H9 (cell line): ENCODE measurements around the gene SH2B2. TPM values are rescaled to one million over a fixed set of nuclear protein-coding genes. Genes with fewer than 3 reads are reported as not detected.

ENCODE experiments used
- DNase-seq: peaks from one replicate; pipeline ENCODE4 v3.0.0-alpha.2; 2017
- H2AFZ ChIP-seq: one replicate; pipeline ENCODE4 v1.6.1; 2013; ENCODE audit warnings: mild to moderate bottlenecking, low read length, control low read depth, moderate library complexity
- H2AK5ac ChIP-seq: 2 replicates; pipeline ENCODE4 v1.6.1; 2013; ENCODE audit warnings: low read length, control low read depth, mixed read lengths; ENCODE audit not compliant: insufficient read length
- H2BK120ac ChIP-seq: one replicate; pipeline ENCODE4 v1.6.1; 2013; ENCODE audit warnings: low read depth, mild to moderate bottlenecking, low read length, control low read depth, inconsistent platforms; ENCODE audit not compliant: poor library complexity, severe bottlenecking
- H2BK12ac ChIP-seq: 2 replicates; pipeline ENCODE4 v1.6.1; 2013; ENCODE audit warnings: low read length, control low read depth, mixed read lengths, low read depth; ENCODE audit not compliant: insufficient read length
- H2BK15ac ChIP-seq: 2 replicates; pipeline ENCODE4 v1.6.1; 2013; ENCODE audit warnings: low read depth, low read length, control low read depth
- H2BK20ac ChIP-seq: one replicate; pipeline ENCODE4 v1.6.1; 2013; ENCODE audit warnings: low read depth, mild to moderate bottlenecking, low read length, control low read depth, inconsistent platforms; ENCODE audit not compliant: poor library complexity, severe bottlenecking
- H2BK5ac ChIP-seq: 2 replicates; pipeline ENCODE4 v1.6.1; 2013; ENCODE audit warnings: low read length, control low read depth, mixed read lengths; ENCODE audit not compliant: insufficient read length
- H3K14ac ChIP-seq: 2 replicates; pipeline ENCODE4 v1.6.1; 2013; ENCODE audit warnings: low read length, control low read depth; ENCODE audit not compliant: insufficient read depth
- H3K18ac ChIP-seq: 2 replicates; pipeline ENCODE4 v1.6.1; 2013; ENCODE audit warnings: low read depth, mild to moderate bottlenecking, mixed read lengths, low read length, control low read depth; ENCODE audit not compliant: insufficient read length
- H3K23ac ChIP-seq: 2 replicates; pipeline ENCODE4 v1.6.1; 2013; ENCODE audit warnings: low read length, control low read depth, mixed read lengths, low read depth; ENCODE audit not compliant: insufficient read length
- H3K23me2 ChIP-seq: 2 replicates; pipeline ENCODE4 v1.6.1; 2013; ENCODE audit warnings: low read depth, mild to moderate bottlenecking, mixed read lengths, low read length, control low read depth; ENCODE audit not compliant: insufficient read length, poor library complexity, severe bottlenecking
- H3K27ac ChIP-seq: 2 replicates; pipeline ENCODE4 v1.5.1; 2013; ENCODE audit warnings: low read length, control low read depth, mixed read lengths, low read depth; ENCODE audit not compliant: insufficient read length
- H3K27me3 ChIP-seq: 2 replicates; pipeline ENCODE4 v1.6.1; 2013; ENCODE audit warnings: low read length, control low read depth, inconsistent platforms; ENCODE audit not compliant: insufficient read depth
- H3K4ac ChIP-seq: 2 replicates; pipeline ENCODE4 v1.6.1; 2013; ENCODE audit warnings: low read depth, mild to moderate bottlenecking, control low read depth, inconsistent platforms, low read length, moderate library complexity
- H3K4me1 ChIP-seq: 2 replicates; pipeline ENCODE4 v1.6.1; 2013; ENCODE audit warnings: low read length, control low read depth, inconsistent platforms; ENCODE audit not compliant: insufficient read depth
- H3K4me2 ChIP-seq: 2 replicates; pipeline ENCODE4 v1.6.1; 2013; ENCODE audit warnings: low read length, control low read depth, mixed read lengths; ENCODE audit not compliant: insufficient read length, insufficient read depth
- H3K56ac ChIP-seq: 2 replicates; pipeline ENCODE4 v1.6.1; 2013; ENCODE audit warnings: low read depth, mild to moderate bottlenecking, mixed read lengths, low read length, control low read depth; ENCODE audit not compliant: insufficient read length
- H3K79me1 ChIP-seq: 2 replicates; pipeline ENCODE4 v1.6.1; 2013; ENCODE audit warnings: low read depth, mild to moderate bottlenecking, moderate library complexity, low read length, control low read depth, inconsistent platforms; ENCODE audit not compliant: insufficient read depth, poor library complexity, severe bottlenecking
- H3K79me2 ChIP-seq: 2 replicates; pipeline ENCODE4 v1.6.1; 2013; ENCODE audit warnings: low read length, control low read depth, inconsistent platforms; ENCODE audit not compliant: insufficient read depth
- H3K9ac ChIP-seq: 2 replicates; pipeline ENCODE4 v1.6.1; 2013; ENCODE audit warnings: low read length, control low read depth, mixed read lengths; ENCODE audit not compliant: insufficient read length; ENCODE audit errors: extremely low read depth
- H3K9me3 ChIP-seq: one replicate; pipeline ENCODE4 v1.6.1; 2013; ENCODE audit warnings: low read depth, low read length, inconsistent platforms; ENCODE audit not compliant: control insufficient read depth
- H3T11ph ChIP-seq: one replicate; pipeline ENCODE4 v1.6.1; 2013; ENCODE audit warnings: mild to moderate bottlenecking, low read length, control low read depth, inconsistent platforms
- H4K20me1 ChIP-seq: one replicate; pipeline ENCODE4 v1.6.1; 2013; ENCODE audit not compliant: control insufficient read depth, insufficient read length, insufficient read depth
- H4K5ac ChIP-seq: 2 replicates; pipeline ENCODE4 v1.6.1; 2013; ENCODE audit warnings: low read depth, mild to moderate bottlenecking, mixed read lengths, low read length, control low read depth; ENCODE audit not compliant: insufficient read length
- H4K8ac ChIP-seq: replicated peaks from 2 replicates; pipeline ENCODE4 v1.6.1; 2013; ENCODE audit warnings: low read length, control low read depth, mixed read lengths, low read depth; ENCODE audit not compliant: insufficient read length
- H4K91ac ChIP-seq: 2 replicates; pipeline ENCODE4 v1.6.1; 2013; ENCODE audit warnings: low read depth, mild to moderate bottlenecking, moderate library complexity, mixed read lengths, low read length, control low read depth; ENCODE audit not compliant: insufficient read length
- H3K27ac Mint-ChIP-seq, 3 experiments: 2 replicates in 2 of 3; 3 replicates in 1 of 3; pipeline ENCODE4 v1.8.0; 2020 to 2021; ENCODE audit warnings: mixed read lengths in 3 of 3, mild to moderate bottlenecking in 1 of 3, moderate library complexity in 1 of 3
- H3K27me3 Mint-ChIP-seq: 2 replicates; pipeline ENCODE4 v1.8.0; 2021; ENCODE audit warnings: low read depth, mild to moderate bottlenecking, moderate library complexity, mixed read lengths
- H3K36me3 Mint-ChIP-seq, 3 experiments: 2 replicates in 2 of 3; 3 replicates in 1 of 3; pipeline ENCODE4 v1.8.0; 2020 to 2021; ENCODE audit warnings: low read depth in 3 of 3, mixed read lengths in 3 of 3; ENCODE audit not compliant: insufficient read depth in 1 of 3
- H3K4me1 Mint-ChIP-seq, 2 experiments: 2 replicates each; pipeline ENCODE4 v1.8.0; 2020; ENCODE audit warnings: mixed read lengths in 2 of 2
- H3K4me3 Mint-ChIP-seq, 2 experiments: 2 replicates in 1 of 2; 3 replicates in 1 of 2; pipeline ENCODE4 v1.8.0; 2020 to 2021; ENCODE audit warnings: mild to moderate bottlenecking in 2 of 2, mixed read lengths in 2 of 2, moderate library complexity in 1 of 2
- H3K9me3 Mint-ChIP-seq, 2 experiments: 2 replicates in 1 of 2; 3 replicates in 1 of 2; pipeline ENCODE4 v1.8.0; 2020; ENCODE audit warnings: mild to moderate bottlenecking in 2 of 2, mixed read lengths in 2 of 2, moderate library complexity in 1 of 2
- CTCF ChIP-seq: fragments of 200-600 bp; sonication (generic); conservative IDR thresholded peaks from 3 replicates; pipeline ENCODE4 v1.8.0; 2021; ENCODE audit warnings: antibody characterized with exemption, mild to moderate bottlenecking
- WGBS: extraction: QIAGEN DNeasy Blood & Tissue Kit; methylation state at CpG from one replicate; pipeline ENCODE4 v1.1.7; 2013; ENCODE audit warnings: missing lambda C conversion rate, low lambda C conversion rate, mixed read lengths; ENCODE audit not compliant: insufficient read length; ENCODE audit errors: extremely low coverage; 5-methylcytosine and 5-hydroxymethylcytosine counted together
- total RNA-seq: library from RNA; stranded (reverse); gene quantifications from 2 replicates; pipeline ENCODE4 v1.2.1, GENCODE V29; 2021

Gene SH2B2
- total RNA-seq, 1 experiment from 2014 or later, result 10.4 TPM

- Histone ChIP-seq H3K14ac (no peak overlapping the region), H2BK5ac (no peak overlapping the region), H2BK20ac (no peak overlapping the region), H2BK120ac (no peak overlapping the region), H3K79me2 (no peaks in the 10 kb centered on the region), H2BK12ac (no peak overlapping the region), H3K4ac (no peak overlapping the region), H3K4me2 (no peak overlapping the region), H3K23me2 (no peaks in the 10 kb centered on the region), H4K91ac (no peak overlapping the region), H3K27ac (no peak overlapping the region), H3K9me3 (no peaks in the 10 kb centered on the region), H4K20me1 (no peaks in the 10 kb centered on the region), H2BK15ac (no peak overlapping the region), H4K8ac (no peak overlapping the region), H2AFZ (no peak overlapping the region), H4K5ac (no peak overlapping the region), H3K27me3 (no peaks in the 10 kb centered on the region), H2AK5ac (no peak overlapping the region), H3K18ac (no peak overlapping the region), H3T11ph (no peak overlapping the region), H3K4me1 (no peaks in the 10 kb centered on the region), H3K79me1 (no peaks in the 10 kb centered on the region), H3K56ac (no peak overlapping the region), H3K9ac (no peak overlapping the region), H3K23ac (no peak overlapping the region)
- no CpG with 5 or more reads among the region's 10 CpGs for WGBS
- no peak overlapping the region for H3K4me3 Mint-ChIP-seq
- TF ChIP-seq CTCF, result no peak
- no peak for DNase-seq
- H3K27me3 Mint-ChIP-seq, result peaks cover 1% of the 10 kb centered on the region; the same call in 1 of the 2 replicates
- H3K9me3 Mint-ChIP-seq, result no peaks in the 10 kb centered on the region
- peak overlapping the region in 2 of 3 experiments; percentile 24 to 44; a peak in 1 of 7 replicates for H3K27ac Mint-ChIP-seq
- peaks cover 3 to 6% of the 10 kb centered on the region in 2 experiments for H3K4me1 Mint-ChIP-seq
- H3K36me3 Mint-ChIP-seq, result no peaks in the 10 kb centered on the region
Measured at GRCh38 chr7:102271158-102271798, 15.4 kb upstream of the SH2B2 start.
